ENCODE data around the gene UBR2.
A peak's percentile ranks its signal among the peaks of the same experiment; 100 is the strongest.
"Not testable (repeated sequence)": the region's sequence is repeated elsewhere in the genome, so short reads cannot be mapped to it uniquely, and the experiment has no call there.

The UBR2 gene

GRCh38 chr6:42693725-42694323 is 130.0 kb downstream of the UBR2 start:
- DNase-seq = no peak

GRCh38 chr6:42694586-42694985 is 130.8 kb downstream of the UBR2 start:
- DNase-seq = no peak

- no peak for DNase-seq
These were observed 132.9 kb downstream of the UBR2 start for GRCh38 chr6:42696526-42697267.

- no peak for DNase-seq
These were observed 133.4 kb downstream of the UBR2 start for GRCh38 chr6:42697268-42697655.

GRCh38 chr6:42698217-42698616 is 134.4 kb downstream of the UBR2 start:
- no peak for DNase-seq

GRCh38 chr6:42702200-42702599 is 138.4 kb downstream of the UBR2 start:
- no peak for DNase-seq

- DNase-seq = not testable (repeated sequence)
These were observed 139.0 kb downstream of the UBR2 start for GRCh38 chr6:42702786-42703185.

GRCh38 chr6:42704251-42704936 is 140.6 kb downstream of the UBR2 start:
- no peak for DNase-seq

GRCh38 chr6:42704937-42705374 is 141.1 kb downstream of the UBR2 start:
- no peak for DNase-seq

GRCh38 chr6:42707595-42707994 is 143.8 kb downstream of the UBR2 start:
- DNase-seq = no peak

GRCh38 chr6:42708096-42708495 is 144.3 kb downstream of the UBR2 start:
- DNase-seq = no peak

- no peak for DNase-seq
These were observed 146.0 kb downstream of the UBR2 start for GRCh38 chr6:42709871-42710270.

- DNase-seq = no peak
These were observed 146.5 kb downstream of the UBR2 start for GRCh38 chr6:42710316-42710715.

- no peak for DNase-seq
These were observed 148.1 kb downstream of the UBR2 start for GRCh38 chr6:42711930-42712329.

GRCh38 chr6:42714098-42714761 is 150.4 kb downstream of the UBR2 start:
- no peak for DNase-seq

GRCh38 chr6:42715871-42716270 is 152.0 kb downstream of the UBR2 start:
- DNase-seq = no peak

GRCh38 chr6:42720739-42721138 is 156.9 kb downstream of the UBR2 start:
- no peak for DNase-seq

GRCh38 chr6:42722497-42722896 is 158.7 kb downstream of the UBR2 start, which contains the start of gene PRPH2:
Gene PRPH2 (minus strand): TSS chr6:42722597. CDS start chr6:42722334, 263 bp downstream.
- no peak for DNase-seq

- DNase-seq = no peak
These were observed 161.0 kb downstream of the UBR2 start for GRCh38 chr6:42724825-42725224.

- no peak for DNase-seq
These were observed 162.2 kb downstream of the UBR2 start for GRCh38 chr6:42726026-42726425.

- DNase-seq = peak; percentile 36
These were observed 162.8 kb downstream of the UBR2 start for GRCh38 chr6:42726485-42727086.

- no peak for DNase-seq
These were observed 163.3 kb downstream of the UBR2 start for GRCh38 chr6:42727087-42727611.

GRCh38 chr6:42727627-42728026 is 163.8 kb downstream of the UBR2 start:
- no peak for DNase-seq
